Mammary epithelial cell (primary cell): ENCODE measurements around the gene KRT76.

ENCODE experiments used
- EZH2 ChIP-seq: IDR thresholded peaks from 2 replicates; pipeline ENCODE4 v1.6.1; 2012; ENCODE audit warnings: low read length, inconsistent platforms, borderline replicate concordance
- TF ChIP-seq, protein P1 (sequence below), 2 donors: IDR thresholded peaks in 1 of 2; conservative IDR thresholded peaks in 1 of 2; 2 replicates each; pipeline ENCODE4 v1.5.1; 2011 to 2012; ENCODE audit warnings: inconsistent platforms in 2 of 2, low read length in 2 of 2, mild to moderate bottlenecking in 2 of 2, control low read depth in 1 of 2, low read depth in 1 of 2; ENCODE audit not compliant: insufficient read depth in 1 of 2; ENCODE audit errors: extremely low read depth in 1 of 2

DNA sequence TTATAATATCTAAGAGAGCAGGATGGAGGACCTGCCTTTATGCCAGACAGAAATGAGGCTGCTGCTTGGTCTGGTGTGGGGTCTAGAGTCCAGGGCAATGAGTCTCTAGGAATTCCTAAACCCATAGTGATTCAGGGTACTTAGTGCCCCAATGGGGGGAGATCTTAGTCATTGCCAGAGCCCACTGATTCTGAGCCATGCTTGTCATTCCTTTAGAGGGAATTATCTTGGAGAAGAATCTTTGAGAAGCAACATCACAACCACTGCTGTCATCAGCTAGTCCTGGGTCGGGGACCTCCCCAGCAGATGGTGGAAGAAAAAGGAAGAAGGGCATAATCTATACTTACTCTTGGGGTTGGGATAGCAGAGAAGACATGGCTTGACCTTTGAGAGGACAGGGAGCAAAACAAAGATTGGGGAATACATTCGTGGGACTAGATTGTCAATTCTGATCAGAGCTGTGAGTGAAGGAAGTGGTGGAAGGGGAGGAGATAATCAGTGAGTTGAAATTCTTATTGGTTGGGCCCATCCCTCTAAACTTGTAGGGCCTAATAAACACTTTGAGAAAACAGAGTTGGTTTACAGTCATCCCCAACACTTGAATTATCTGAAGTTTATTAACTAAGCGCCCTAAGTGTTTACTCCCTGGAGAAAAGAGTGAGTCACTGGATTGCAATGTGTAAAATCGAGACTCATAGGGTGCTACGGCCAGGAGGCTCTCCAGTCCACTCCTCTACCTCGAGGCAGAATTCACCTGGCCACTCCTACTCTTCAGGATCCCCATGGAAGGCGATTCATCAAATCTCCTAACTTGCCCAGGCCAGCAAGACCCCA lies 21.7 kb upstream of the KRT76 start:
- TF ChIP-seq, protein P1, sequence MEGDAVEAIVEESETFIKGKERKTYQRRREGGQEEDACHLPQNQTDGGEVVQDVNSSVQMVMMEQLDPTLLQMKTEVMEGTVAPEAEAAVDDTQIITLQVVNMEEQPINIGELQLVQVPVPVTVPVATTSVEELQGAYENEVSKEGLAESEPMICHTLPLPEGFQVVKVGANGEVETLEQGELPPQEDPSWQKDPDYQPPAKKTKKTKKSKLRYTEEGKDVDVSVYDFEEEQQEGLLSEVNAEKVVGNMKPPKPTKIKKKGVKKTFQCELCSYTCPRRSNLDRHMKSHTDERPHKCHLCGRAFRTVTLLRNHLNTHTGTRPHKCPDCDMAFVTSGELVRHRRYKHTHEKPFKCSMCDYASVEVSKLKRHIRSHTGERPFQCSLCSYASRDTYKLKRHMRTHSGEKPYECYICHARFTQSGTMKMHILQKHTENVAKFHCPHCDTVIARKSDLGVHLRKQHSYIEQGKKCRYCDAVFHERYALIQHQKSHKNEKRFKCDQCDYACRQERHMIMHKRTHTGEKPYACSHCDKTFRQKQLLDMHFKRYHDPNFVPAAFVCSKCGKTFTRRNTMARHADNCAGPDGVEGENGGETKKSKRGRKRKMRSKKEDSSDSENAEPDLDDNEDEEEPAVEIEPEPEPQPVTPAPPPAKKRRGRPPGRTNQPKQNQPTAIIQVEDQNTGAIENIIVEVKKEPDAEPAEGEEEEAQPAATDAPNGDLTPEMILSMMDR (conservative IDR thresholded peaks at IDR 0.05 in 1 of 2, IDR thresholded peaks at IDR 0.05 in 1 of 2; ENCODE audit: extremely low read depth in 1 of 2, insufficient read depth in 1 of 2, low read depth in 1 of 2, low read length in 2 of 2), result no peak
- no peak for TF ChIP-seq EZH2
